Testis (tissue), 2 donors: Measurements from ENCODE around the gene TRMT61A.

Source experiments
- CTCF ChIP-seq, 3 experiments: fragments of 450-650 bp in 2 of 3; fragments of 200-600 bp in 1 of 3; sonication (generic) in 1 of 3; IDR thresholded peaks; one replicate each; pipeline ENCODE4 v1.5.1; 2016 to 2019; ENCODE audit warnings: antibody characterized with exemption in 3 of 3, mild to moderate bottlenecking in 2 of 3, moderate library complexity in 1 of 3
- POLR2A ChIP-seq: fragments of 450-650 bp; IDR thresholded peaks from one replicate; pipeline ENCODE4 v1.6.1; 2017; ENCODE audit warnings: antibody characterized with exemption, mild to moderate bottlenecking, moderate library complexity

DNA sequence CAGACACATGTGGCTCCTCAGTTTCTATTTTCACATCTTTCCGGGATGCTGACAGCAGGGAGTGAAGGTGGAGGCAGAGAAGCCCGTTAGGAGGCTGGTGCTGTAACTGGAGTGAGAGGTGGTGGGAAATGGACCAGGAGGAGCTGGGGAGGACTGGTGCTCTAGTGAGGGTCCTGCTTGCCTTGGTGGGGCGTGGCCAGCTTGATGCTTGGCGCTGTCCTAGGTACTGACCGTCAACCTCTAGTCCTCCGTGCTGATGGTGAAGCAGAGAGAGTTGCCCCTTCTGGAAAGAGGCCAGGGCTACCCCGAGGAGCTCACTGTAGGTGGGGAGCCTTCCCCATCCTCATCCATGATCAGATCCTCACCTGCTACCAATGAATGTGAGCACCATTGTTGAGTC is 1.4 kb downstream of the TRMT61A start:
- no peak for TF ChIP-seq CTCF (IDR thresholded peaks at IDR 0.05)
- TF ChIP-seq POLR2A, result no peak
